Right lung (tissue), 5 donors: ENCODE results near the gene FTH1. TPM values are rescaled to one million over a fixed set of nuclear protein-coding genes. Genes with fewer than 3 reads are reported as not detected.

Experiments used
- DNase-seq, 2 donors: peaks; one replicate each; pipeline ENCODE4 v3.0.0-alpha.2; 2013
- polyA plus RNA-seq, 5 donors: library from polyadenylated mRNA; unstranded; fragments of 120-200 nt; gene quantifications; one replicate each; pipeline versions ENCODE4 v1.2.1 to v1.2.3, GENCODE V29; 2013; ENCODE audit warnings: inconsistent platforms in 1 of 5, low replicate concordance in 1 of 5; ENCODE audit not compliant: insufficient read length in 5 of 5, insufficient read depth in 1 of 5

The FTH1 gene
- polyA plus RNA-seq, 5 donors, result 1,688 to 2,297 (median 2,057) TPM

DNA sequence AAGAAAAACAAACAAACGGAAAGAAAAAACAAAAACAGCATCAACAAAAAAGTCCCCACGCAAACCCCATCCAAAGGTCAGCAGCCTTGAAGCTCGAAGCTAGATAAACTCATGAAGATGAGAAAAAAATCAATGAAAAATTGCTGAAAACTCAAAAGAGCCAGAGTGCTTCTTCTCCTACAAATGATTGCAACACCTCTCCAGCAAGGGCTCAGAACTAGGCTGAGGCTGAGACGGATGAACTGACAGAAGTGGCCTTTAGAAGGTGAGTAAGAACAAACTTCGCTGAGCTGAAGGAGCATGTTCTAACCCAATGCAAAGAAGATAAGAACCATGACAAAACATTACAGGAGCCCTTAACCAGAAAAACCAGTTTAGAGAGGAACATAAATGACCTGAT lies 18.4 kb upstream of the FTH1 start:
- DNase-seq, result no peak

GRCh38 chr11:61983419-61983818 lies 16.0 kb upstream of the FTH1 start:
- DNase-seq, result no peak

DNA sequence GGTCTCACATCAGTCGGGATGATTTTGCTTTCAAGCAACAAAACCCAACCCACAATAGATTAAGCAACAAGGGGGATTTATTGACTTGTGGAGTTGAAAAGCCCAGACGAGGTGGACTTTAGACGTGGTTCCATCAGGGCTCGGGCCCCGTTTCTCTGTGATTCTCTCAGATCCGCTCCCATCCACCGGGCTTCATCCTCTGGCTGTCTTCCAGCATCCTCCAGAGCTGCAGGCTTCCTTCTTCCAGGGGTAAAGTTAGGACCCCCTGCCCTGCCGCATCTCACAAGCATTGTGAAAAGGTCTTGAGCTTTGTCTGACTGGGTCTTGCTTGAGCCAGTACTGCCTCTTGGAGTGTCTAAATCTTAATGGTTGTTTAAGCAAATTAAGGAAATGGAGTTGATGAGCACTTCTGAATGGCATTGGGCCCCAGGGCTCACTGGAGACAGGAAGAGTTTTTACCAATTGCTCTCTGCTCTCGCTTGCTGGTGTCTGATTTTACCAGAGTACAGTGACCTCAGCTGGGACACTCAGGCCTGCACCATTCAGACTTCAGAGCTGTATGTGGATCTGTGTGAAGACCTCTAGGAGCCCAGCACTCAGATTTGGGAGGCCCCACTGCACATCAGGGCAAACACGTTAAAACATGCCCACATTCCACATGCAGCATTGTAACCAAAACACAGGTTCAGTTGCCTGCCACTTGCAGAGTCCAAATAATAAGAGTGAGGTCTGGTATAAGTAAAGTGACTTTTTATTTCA lies 13.5 kb upstream of the FTH1 start:
- no peak for DNase-seq

DNA sequence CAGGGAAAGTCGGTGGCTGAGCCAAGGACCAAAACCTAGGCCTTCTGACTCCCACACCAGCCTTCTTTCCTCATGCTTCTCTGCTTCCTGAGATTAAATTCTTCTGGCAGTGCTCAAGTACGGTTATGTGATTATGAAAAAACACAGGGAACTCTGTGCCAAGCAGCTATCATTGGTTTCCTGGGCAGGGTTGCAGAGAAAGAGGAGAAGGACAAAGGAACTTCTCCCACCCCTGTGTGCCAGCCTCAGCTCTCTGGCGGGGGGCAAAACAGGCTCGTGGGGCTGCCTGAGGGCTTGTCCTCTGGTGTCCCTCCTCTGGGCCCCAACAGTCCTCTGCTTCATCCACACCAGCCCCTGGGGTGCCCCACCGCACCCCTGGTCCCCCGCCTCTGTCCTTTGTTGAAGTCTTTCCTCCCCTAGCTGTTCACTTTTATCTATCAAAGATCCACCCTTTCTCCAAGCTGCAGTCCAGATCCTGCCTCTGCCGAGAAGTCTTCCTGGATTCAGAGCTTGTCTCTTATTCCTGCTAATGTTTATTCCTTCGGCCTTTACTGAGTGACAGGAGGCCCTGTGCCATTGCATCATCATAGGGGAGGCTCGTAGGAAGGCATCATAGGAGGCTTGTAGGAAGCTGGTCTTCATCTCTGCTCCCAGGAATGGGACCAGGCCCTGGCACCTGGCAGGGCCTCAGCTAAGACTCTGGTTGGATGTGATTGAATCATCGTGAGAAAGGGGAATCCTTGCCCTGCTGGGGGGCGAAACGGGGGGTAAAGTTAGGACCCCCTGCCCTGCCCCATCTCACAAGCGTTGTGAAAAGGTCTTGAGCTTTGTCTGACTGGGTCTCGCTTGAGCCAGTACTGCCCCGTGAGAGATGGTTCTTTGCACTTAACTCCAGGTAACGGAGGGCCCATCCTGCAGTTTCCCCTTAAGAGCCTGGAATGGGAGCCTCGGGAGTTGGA lies 11.5 kb upstream of the FTH1 start:
- DNase-seq, result peak in 1 of 2 donors; percentile 35

- DNase-seq, result no peak
Observed at GRCh38 chr11:61976813-61977475, 9.5 kb upstream of the FTH1 start.

DNA sequence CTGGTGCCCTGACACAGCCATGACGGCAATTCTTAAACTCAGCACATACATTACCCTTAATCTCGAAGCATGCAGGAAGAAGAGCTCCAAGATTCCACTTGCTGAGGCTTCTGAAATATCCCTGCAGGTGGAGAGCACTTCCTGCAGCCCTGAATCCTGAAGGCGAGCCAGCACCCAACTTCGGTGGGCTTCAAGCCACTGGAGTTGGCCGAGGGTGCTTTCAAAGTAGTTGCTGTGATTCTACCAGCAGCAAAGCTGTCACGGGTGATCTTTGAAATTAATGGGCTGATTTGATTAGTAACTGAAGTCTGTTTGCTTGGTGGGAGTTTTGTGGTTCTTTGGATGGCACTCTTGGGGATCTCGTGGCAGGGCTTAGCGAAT lies 9.0 kb upstream of the FTH1 start:
- no peak for DNase-seq

- no peak for DNase-seq
Observed at GRCh38 chr11:61975638-61976419, 8.4 kb upstream of the FTH1 start.

DNA sequence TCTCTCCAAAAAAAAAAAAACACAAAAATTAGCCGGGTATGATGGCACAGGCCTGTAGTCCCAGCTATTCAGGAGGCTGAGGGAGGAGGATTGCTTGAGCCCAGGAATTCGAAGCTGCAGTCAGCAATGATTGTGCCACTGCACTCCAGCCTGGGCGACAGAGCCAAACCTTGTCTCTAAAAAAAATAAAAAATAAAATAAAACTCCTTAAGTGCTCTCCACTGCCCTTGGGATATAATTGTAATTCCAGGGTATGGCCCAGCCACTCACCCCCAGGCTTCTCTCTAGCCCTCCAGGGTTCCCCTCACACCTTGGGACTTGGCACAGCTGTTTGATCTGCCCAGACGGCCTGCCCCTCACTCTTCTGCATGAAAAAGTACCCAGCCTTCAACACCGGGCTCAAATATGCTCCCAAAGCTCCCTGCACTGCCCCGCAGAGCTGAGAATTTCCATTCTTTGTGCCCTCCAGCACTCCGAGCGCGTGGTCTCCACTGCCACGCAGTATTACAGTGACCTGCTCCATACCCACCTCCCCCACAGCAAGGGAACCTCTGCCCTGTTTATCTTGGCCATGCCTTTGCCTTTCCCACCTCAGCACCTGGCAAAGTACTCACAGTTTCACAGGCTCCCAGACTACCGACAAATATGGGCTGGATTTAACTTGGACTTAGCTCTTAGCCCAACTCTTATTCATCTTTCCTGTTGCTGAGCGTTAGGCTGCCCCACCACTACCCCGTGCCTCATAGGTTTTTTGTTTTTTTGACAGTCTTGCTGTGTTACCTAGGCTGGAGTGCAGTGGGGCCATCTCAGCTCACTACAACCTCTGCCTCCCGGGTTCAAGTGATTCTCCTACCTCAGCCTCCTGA lies 7.6 kb upstream of the FTH1 start:
- DNase-seq, result no peak

DNA sequence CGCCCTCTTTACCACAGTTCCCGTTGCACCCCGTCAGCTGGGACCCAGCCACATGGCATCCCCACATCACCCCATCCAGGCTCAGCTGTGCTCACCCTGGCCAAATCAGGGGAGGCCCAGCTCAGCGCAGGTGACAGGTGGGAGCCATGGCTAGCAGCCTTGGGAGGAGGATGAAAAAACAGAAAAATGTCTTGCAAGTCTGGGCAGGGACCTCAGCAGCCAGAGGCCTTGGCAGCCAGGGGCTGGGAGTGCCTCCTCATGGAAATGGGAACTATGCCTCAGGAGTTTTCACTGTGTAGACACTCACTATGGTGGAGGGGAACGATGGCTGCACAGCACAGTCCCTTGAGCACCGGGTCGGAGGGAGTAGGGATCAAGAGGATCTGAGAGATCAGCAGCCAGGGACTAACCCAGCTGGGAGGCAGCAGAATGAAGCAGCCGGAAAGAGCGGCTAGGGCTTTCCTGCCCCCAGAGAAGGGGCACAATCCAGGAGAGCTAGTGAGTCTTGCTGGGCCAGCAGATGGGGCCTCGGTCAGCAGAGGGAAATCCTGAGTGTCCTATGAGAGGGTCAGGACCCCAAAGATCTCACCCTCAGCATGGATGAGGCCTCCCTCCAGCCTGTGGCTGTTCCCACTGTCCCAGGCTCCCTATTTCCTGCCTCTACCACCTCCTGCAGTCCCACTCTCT lies 6.2 kb upstream of the FTH1 start:
- no peak for DNase-seq

GRCh38 chr11:61972672-61973475 lies 5.4 kb upstream of the FTH1 start:
- peak; percentile 66 to 68 for DNase-seq

DNA sequence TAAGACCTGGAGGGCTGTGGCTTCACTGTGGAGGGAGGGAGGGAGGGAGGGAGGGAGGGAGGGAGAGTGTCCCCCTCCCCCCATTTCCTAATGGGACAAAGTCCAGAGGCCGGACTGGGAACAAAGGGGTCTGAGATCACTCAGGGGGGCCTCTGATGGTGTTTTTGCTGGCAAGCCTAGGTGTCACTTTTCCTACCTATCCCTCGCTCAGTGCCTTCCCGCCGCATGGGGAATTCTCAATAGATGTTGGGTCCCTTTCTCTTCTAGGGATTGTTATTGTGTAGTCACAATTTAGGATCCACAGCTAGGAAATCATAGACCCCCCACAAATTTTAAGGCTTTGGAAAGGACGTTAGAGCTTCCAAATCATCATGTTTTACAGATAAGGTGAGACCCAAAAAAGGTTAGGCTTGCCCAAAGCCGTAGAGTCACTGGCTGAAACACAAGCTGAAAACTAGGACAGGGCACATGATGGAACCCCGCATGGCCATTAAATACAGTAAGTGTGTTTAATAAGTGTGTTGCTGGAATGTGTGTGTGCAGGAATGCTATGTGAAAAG lies 4.8 kb upstream of the FTH1 start:
- DNase-seq, result no peak

GRCh38 chr11:61971248-61972111 lies 4.0 kb upstream of the FTH1 start:
- DNase-seq, result peak; percentile 92 to 93

DNA sequence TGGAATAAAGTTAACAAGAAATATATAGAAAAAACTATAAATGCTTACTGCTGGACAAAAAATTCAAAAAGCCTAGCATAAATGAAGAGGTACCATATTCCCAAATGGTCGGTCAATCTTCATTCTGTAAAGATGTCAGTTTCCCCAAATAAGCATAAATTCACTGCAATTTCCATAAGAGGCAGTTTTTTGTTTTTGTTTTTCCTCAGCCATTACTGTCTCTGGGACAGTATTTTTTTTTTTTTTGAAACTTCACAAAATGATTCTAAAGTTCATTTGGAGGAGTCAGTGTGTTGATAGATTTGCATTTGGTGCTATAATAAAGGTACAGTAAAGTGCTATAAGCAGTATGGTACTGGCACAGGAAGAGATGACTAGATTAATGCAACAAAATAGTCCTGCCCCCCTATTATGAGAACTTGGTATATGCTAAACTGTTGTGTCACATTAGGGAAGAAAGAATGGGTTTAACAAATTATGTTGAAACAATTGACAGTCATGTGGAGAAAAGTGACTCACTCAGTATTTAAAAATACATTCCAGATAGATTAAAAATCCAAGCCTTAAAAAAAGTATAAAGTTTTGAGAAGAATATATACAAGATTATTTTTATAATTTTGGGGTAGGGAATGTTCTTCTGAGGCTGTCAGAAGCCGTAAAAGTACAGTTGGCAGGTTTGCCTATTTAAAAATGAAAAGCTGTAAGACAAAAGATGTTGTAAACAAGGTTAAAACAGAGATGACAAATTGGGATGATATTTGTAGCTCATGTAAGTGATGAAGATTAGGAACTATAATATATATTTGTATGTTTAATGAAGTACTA lies 2.6 kb upstream of the FTH1 start:
- DNase-seq, result no peak

DNA sequence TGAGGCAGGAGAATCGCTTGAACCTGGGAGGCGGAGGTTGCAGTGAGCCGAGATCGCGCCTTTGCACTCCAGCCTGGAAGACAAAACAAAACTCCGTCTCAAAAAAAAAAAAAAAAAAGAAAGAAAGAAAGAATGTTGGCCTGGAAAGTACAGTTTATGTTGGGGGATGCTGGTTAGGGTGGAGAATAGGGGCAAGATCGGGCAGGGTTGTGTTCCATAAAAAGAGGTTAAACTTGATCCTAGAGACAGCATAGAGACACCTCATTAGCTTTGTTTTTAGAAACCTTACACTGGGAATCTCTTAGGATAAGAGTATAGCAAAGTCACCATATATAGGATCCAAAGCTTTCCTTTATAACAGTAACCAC lies 1.9 kb upstream of the FTH1 start:
- DNase-seq, result no peak

- DNase-seq, result no peak
Observed at GRCh38 chr11:61968758-61969390, 1.4 kb upstream of the FTH1 start.
